ENCODE measurements around the gene SLC16A10. TPM values are rescaled to one million over a fixed set of nuclear protein-coding genes. Genes with fewer than 3 reads are reported as not detected.

SLC16A10 gene
- total and polyA plus RNA-seq, 2 experiments from 2014 or later, result 12.1 to 30.9 TPM

- Histone ChIP-seq H3K4me3 (no peak overlapping the region), H3K79me2 (replicated peaks; ENCODE audit: insufficient read depth) (no peaks in the 10 kb centered on the region), H3K4me2 (no peak overlapping the region), H3K27ac (ENCODE audit: low read depth) (no peak overlapping the region), H3F3A (replicated peaks; ENCODE audit: low read depth) (no peaks in the 10 kb centered on the region), H3K9me2 (ENCODE audit: insufficient read depth) (no peaks in the 10 kb centered on the region), H4K20me1 (replicated peaks; ENCODE audit: insufficient read depth) (no peaks in the 10 kb centered on the region), H3K4me1 (ENCODE audit: insufficient read depth) (no peaks in the 10 kb centered on the region), H2AFZ (no peak overlapping the region), H3K36me3 (ENCODE audit: insufficient read depth) (no peaks in the 10 kb centered on the region), H3K27me3 (ENCODE audit: insufficient read depth) (no peaks in the 10 kb centered on the region)
- peaks cover 6% of the 10 kb centered on the region for H3K4me1 Mint-ChIP-seq
- ATAC-seq (no peak), DNase-seq (ENCODE audit: low spot score) (no peak)
- TF ChIP-seq ZNF114 (CRISPR knock-in tag; IDR thresholded peaks at IDR 0.05) (no peak), CTCF (conservative IDR thresholded peaks at IDR 0.05; ENCODE audit: low read depth in 2 of 2) (no peak), ZNF462 (CRISPR knock-in tag; IDR thresholded peaks at IDR 0.05) (no peak)
- H3K9me3 Mint-ChIP-seq, result no peaks in the 10 kb centered on the region
- H3K27ac Mint-ChIP-seq, result no peak overlapping the region
- peaks cover 2% of the 10 kb centered on the region for H3K27me3 Mint-ChIP-seq (ENCODE audit: insufficient read depth, low read depth, poor library complexity)
- no peak overlapping the region for H3K4me3 Mint-ChIP-seq
- no peaks in the 10 kb centered on the region for H3K36me3 Mint-ChIP-seq (ENCODE audit: low read depth)
These were observed 134.5 kb downstream of the SLC16A10 start for GRCh38 chr6:111221804-111222203.

GRCh38 chr6:111222341-111222740 is 135.0 kb downstream of the SLC16A10 start:
- DNase-seq (ENCODE audit: low spot score) (no peak), ATAC-seq (no peak)
- H3F3A ChIP-seq (replicated peaks; ENCODE audit: low read depth), result no peaks in the 10 kb centered on the region
- H3K4me1 ChIP-seq (ENCODE audit: insufficient read depth), result no peaks in the 10 kb centered on the region
- Mint-ChIP-seq H3K9me3 (no peaks in the 10 kb centered on the region), H3K36me3 (ENCODE audit: low read depth) (no peaks in the 10 kb centered on the region), H3K4me3 (no peak overlapping the region), H3K27me3 (ENCODE audit: insufficient read depth, low read depth, poor library complexity) (peaks cover 2% of the 10 kb centered on the region), H3K4me1 (peaks cover 6% of the 10 kb centered on the region), H3K27ac (no peak overlapping the region)
- H3K79me2 ChIP-seq (replicated peaks; ENCODE audit: insufficient read depth), result no peaks in the 10 kb centered on the region
- no peaks in the 10 kb centered on the region for H3K27me3 ChIP-seq (ENCODE audit: insufficient read depth)
- H3K27ac ChIP-seq (ENCODE audit: low read depth), result no peak overlapping the region
- H3K9me2 ChIP-seq (ENCODE audit: insufficient read depth), result no peaks in the 10 kb centered on the region
- no peaks in the 10 kb centered on the region for H4K20me1 ChIP-seq (replicated peaks; ENCODE audit: insufficient read depth)
- no peak overlapping the region for H3K4me2 ChIP-seq
- H3K4me3 ChIP-seq, result no peak overlapping the region
- no peaks in the 10 kb centered on the region for H3K36me3 ChIP-seq (ENCODE audit: insufficient read depth)
- no peak overlapping the region for H2AFZ ChIP-seq
- TF ChIP-seq ETS1 (IDR thresholded peaks at IDR 0.05), result no peak
- TF ChIP-seq ZNF114 (CRISPR knock-in tag; IDR thresholded peaks at IDR 0.05), result no peak
- TF ChIP-seq POLR2AphosphoS5 (IDR thresholded peaks at IDR 0.05; ENCODE audit: low read depth), result no peak
- TF ChIP-seq EZH2phosphoT487 (IDR thresholded peaks at IDR 0.05; ENCODE audit: unreplicated experiment), result no peak
- no peak for TF ChIP-seq REST (IDR thresholded peaks at IDR 0.05; ENCODE audit: unreplicated experiment)
- TF ChIP-seq ZNF331 (CRISPR knock-in tag; IDR thresholded peaks at IDR 0.05; ENCODE audit: low read depth), result no peak
- no peak for TF ChIP-seq EZH2 (IDR thresholded peaks at IDR 0.05; ENCODE audit: low read depth, unreplicated experiment)
- TF ChIP-seq NANOG (IDR thresholded peaks at IDR 0.05; ENCODE audit: borderline replicate concordance), result no peak

Measured in GM23338 (cell line).